Aorta (tissue), 5 donors: ENCODE measurements around the gene LRFN5. TPM values are rescaled to one million over a fixed set of nuclear protein-coding genes. Genes with fewer than 3 reads are reported as not detected.
"Not testable (repeated sequence)": the region's sequence is repeated elsewhere in the genome, so short reads cannot be mapped to it uniquely, and the experiment has no call there.

Source experiments
- ATAC-seq: fragments of 200-7000 bp; cut with Tn5 transposase; one replicate; pipeline ENCODE4 v1.9.1; 2022; ENCODE audit warnings: moderate library complexity; ENCODE audit not compliant: low FRiP score
- DNase-seq, 2 donors: peaks; one replicate each; pipeline ENCODE4 v3.0.0-alpha.2; 2020
- H3K27ac ChIP-seq, 2 donors: one replicate each; pipeline ENCODE4 v1.5.1; 2013; ENCODE audit warnings: low read length in 2 of 2, mild to moderate bottlenecking in 2 of 2, moderate library complexity in 2 of 2, control low read depth in 1 of 2, inconsistent platforms in 1 of 2, low read depth in 1 of 2
- H3K27me3 ChIP-seq, 2 donors: one replicate each; pipeline ENCODE4 v1.6.1; 2013; ENCODE audit warnings: control low read depth in 1 of 2, low read length in 1 of 2, mild to moderate bottlenecking in 1 of 2, moderate library complexity in 1 of 2; ENCODE audit not compliant: insufficient read depth in 2 of 2, control insufficient read depth in 1 of 2
- H3K36me3 ChIP-seq, 2 donors: one replicate each; pipeline ENCODE4 v1.6.1; 2013; ENCODE audit warnings: control low read depth in 1 of 2, low read length in 1 of 2, mild to moderate bottlenecking in 1 of 2; ENCODE audit not compliant: insufficient read depth in 2 of 2, control insufficient read depth in 1 of 2
- H3K4me1 ChIP-seq, 2 donors: one replicate each; pipeline ENCODE4 v1.6.1; 2013; ENCODE audit warnings: low read length in 2 of 2, control low read depth in 1 of 2, mild to moderate bottlenecking in 1 of 2, moderate library complexity in 1 of 2; ENCODE audit not compliant: insufficient read depth in 2 of 2, control insufficient read depth in 1 of 2
- H3K4me3 ChIP-seq, 2 donors: one replicate each; pipeline ENCODE4 v1.5.1; 2013; ENCODE audit warnings: low read length in 2 of 2, control low read depth in 1 of 2, mild to moderate bottlenecking in 1 of 2
- H3K9me3 ChIP-seq: one replicate; pipeline ENCODE4 v1.6.1; 2013; ENCODE audit warnings: mild to moderate bottlenecking, low read length; ENCODE audit not compliant: control insufficient read depth
- WGBS, 2 donors: extraction: QIAGEN DNeasy Blood & Tissue Kit; methylation state at CpG; one replicate each; pipeline ENCODE4 v1.1.7; 2013; 5-methylcytosine and 5-hydroxymethylcytosine counted together
- intact Hi-C, 2 donors: fragments of 100-400 bp; cut with DNase I; formaldehyde crosslinking; loops; one replicate each; pipeline versions ENCODE4 v1.14.2 to v1.15.0; 2022
- polyA plus RNA-seq, 2 donors: library from polyadenylated mRNA; stranded (reverse); fragments of 200-250 nt; gene quantifications; one replicate each; pipeline ENCODE4 v1.2.3, GENCODE V29; 2013
- total RNA-seq, 2 donors: library from RNA; stranded (reverse); fragmentation: NEBNext Ultra II Directional; extraction: Animal tissue kit (Norgen Biotek cat#: 25700); gene quantifications; one replicate each; pipeline ENCODE4 v1.2.1, GENCODE V29; 2021
- donor health status: healthy with polysubstance abuse.
- donor health status: Bipolar disorder and iron deficiency.
- donor health status: DM: no; HTN: no; CAD: no.
- donor health status: DM: no; HTN: no; CAD: no.
- donor health status: DM: yes; HTN: yes; CAD: no.

The LRFN5 gene
- total and polyA plus RNA-seq, 4 donors = 0.15 to 5.5 (median 0.94) TPM; not detected in 1

- H3K36me3 ChIP-seq = no peaks in the 10 kb centered on the region
- H3K27me3 ChIP-seq = no peaks in the 10 kb centered on the region
- no peak for ATAC-seq
- no peak for DNase-seq
- H3K4me3 ChIP-seq = no peak overlapping the region
- H3K27ac ChIP-seq = no peak overlapping the region
- peaks cover 2% of the 10 kb centered on the region for H3K9me3 ChIP-seq
- intact Hi-C loops = no loop called here
- no peaks in the 10 kb centered on the region for H3K4me1 ChIP-seq
- WGBS, 2 donors = 93 to 96% methylated on average over 1 of the region's 1 CpG
Measured at GRCh38 chr14:41739203-41739602, 132.5 kb downstream of the LRFN5 start.

GRCh38 chr14:41743140-41743539 lies 136.5 kb downstream of the LRFN5 start:
- no peak for DNase-seq
- 88% methylated on average over 2 of the region's 2 CpGs for WGBS, 2 donors
- ATAC-seq = no peak
- H3K27me3 ChIP-seq = no peaks in the 10 kb centered on the region
- intact Hi-C loops = no loop called here
- H3K27ac ChIP-seq = no peak overlapping the region
- H3K36me3 ChIP-seq = no peaks in the 10 kb centered on the region
- H3K4me1 ChIP-seq = no peaks in the 10 kb centered on the region
- no peak overlapping the region for H3K4me3 ChIP-seq
- peaks cover 2% of the 10 kb centered on the region for H3K9me3 ChIP-seq

GRCh38 chr14:41749429-41749828 lies 142.8 kb downstream of the LRFN5 start:
- Histone ChIP-seq H3K27ac (no peak overlapping the region), H3K4me3 (no peak overlapping the region), H3K36me3 (no peaks in the 10 kb centered on the region), H3K9me3 (no peaks in the 10 kb centered on the region), H3K4me1 (no peaks in the 10 kb centered on the region), H3K27me3 (no peaks in the 10 kb centered on the region)
- intact Hi-C loops = no loop called here
- DNase-seq = no peak
- 69 to 76% methylated on average over 5 of the region's 5 CpGs for WGBS, 2 donors
- no peak for ATAC-seq

GRCh38 chr14:41750575-41750974 lies 143.9 kb downstream of the LRFN5 start:
- intact Hi-C loops, ATAC-seq, H3K27me3 ChIP-seq, H3K4me1 ChIP-seq, H3K36me3 ChIP-seq, DNase-seq, H3K4me3 ChIP-seq, H3K27ac ChIP-seq, H3K9me3 ChIP-seq: not testable (repeated sequence)
- whole genome bisulfite sequencing, 2 donors = 73 to 78% methylated on average over 4 of the region's 4 CpGs

DNA sequence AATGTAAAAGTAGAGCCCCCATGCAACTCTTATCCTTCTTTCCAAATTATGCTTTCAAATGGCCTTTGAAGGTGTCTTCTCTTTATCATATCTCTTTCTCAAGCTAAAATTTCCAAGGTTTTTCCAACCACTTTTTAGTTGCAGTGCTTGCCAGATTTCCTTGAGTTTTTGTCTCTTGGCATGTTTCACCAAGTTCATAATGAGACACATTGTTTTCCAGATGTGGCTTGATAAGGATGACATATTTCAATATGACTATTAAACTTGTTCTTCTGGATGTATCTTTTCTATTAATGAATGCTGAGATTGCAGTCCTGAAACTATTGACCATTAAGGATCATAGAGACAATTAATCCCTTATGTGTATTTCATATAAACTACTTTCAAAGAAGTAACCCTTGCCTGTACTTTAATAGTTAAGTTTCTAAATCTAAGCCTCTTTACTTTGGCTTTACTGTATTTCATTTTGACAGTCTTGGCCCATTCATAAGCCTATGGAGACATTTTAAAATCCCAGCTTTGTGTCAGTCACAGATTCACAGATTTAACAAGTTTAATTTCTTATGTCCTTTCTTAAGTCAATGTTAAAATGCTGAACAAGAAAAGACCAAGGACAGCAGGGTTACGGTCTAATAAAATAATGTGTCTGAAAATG lies 151.5 kb downstream of the LRFN5 start:
- no peaks in the 10 kb centered on the region for H3K4me1 ChIP-seq
- no peaks in the 10 kb centered on the region for H3K36me3 ChIP-seq
- WGBS, 2 donors = 83 to 93% methylated on average over 1 of the region's 1 CpG
- H3K27ac ChIP-seq = no peak overlapping the region
- H3K9me3 ChIP-seq = no peaks in the 10 kb centered on the region
- H3K27me3 ChIP-seq = no peaks in the 10 kb centered on the region
- intact Hi-C loops = no loop called here
- DNase-seq (no peak), ATAC-seq (no peak)
- no peak overlapping the region for H3K4me3 ChIP-seq

DNA sequence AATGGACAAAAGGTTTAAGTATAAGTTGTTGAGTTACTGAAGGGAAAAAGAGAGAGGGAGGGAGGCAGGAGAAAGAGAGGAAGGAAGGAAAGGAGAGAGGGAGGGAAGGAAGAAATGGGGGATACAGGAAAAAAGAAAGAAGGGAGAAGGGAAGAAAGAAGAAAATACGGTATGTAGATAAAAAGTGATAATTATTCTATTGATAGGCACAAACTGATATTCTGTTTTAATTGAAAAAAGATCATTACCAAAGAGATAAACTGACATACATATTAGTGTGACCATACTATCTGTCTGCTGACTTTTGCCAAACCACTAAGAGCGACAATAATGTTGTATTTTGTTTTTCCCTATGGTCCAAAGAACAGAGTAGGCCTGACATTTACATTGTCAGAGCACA lies 154.5 kb downstream of the LRFN5 start:
- H3K4me1 ChIP-seq = no peaks in the 10 kb centered on the region
- WGBS, 2 donors = 86 to 88% methylated on average over 2 of the region's 2 CpGs
- no peak overlapping the region for H3K27ac ChIP-seq
- no peaks in the 10 kb centered on the region for H3K36me3 ChIP-seq
- H3K27me3 ChIP-seq = no peaks in the 10 kb centered on the region
- intact Hi-C loops = no loop called here
- H3K4me3 ChIP-seq = no peak overlapping the region
- no peaks in the 10 kb centered on the region for H3K9me3 ChIP-seq
- ATAC-seq (no peak), DNase-seq (no peak)

DNA sequence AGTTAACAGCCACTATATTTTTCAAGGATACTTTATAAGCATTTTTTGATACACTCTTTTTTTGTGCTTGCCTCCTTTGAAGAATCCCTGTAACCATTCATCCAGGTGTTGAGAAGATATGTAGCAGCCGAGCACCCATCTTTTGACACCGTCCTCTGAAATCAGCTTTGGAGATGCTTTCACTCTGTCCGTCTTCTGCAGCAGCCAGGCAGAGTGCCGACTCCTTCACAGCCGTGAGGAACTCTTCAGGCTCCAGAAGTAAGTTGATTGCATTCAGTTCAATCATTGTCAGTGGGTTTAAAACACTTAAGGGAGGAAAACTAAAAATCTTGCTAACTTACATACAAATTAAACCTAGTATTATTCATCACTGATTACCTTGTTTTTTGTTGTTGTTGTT lies 160.1 kb downstream of the LRFN5 start:
- intact Hi-C loops = no loop called here
- Histone ChIP-seq H3K36me3 (no peaks in the 10 kb centered on the region), H3K27me3 (no peaks in the 10 kb centered on the region), H3K27ac (no peak overlapping the region), H3K4me1 (no peaks in the 10 kb centered on the region), H3K9me3 (no peaks in the 10 kb centered on the region), H3K4me3 (no peak overlapping the region)
- 60 to 75% methylated on average over 5 of the region's 5 CpGs for WGBS, 2 donors
- DNase-seq = no peak
- ATAC-seq = no peak

- intact Hi-C loops = no loop called here
- Histone ChIP-seq H3K27ac (no peak overlapping the region), H3K27me3 (no peaks in the 10 kb centered on the region), H3K4me3 (no peak overlapping the region), H3K4me1 (no peaks in the 10 kb centered on the region), H3K36me3 (no peaks in the 10 kb centered on the region), H3K9me3 (no peaks in the 10 kb centered on the region)
- no peak for ATAC-seq
- 54 to 59% methylated on average over 1 of the region's 1 CpG for WGBS, 2 donors
- DNase-seq = no peak
Measured at GRCh38 chr14:41773536-41774279, 167.0 kb downstream of the LRFN5 start.

DNA sequence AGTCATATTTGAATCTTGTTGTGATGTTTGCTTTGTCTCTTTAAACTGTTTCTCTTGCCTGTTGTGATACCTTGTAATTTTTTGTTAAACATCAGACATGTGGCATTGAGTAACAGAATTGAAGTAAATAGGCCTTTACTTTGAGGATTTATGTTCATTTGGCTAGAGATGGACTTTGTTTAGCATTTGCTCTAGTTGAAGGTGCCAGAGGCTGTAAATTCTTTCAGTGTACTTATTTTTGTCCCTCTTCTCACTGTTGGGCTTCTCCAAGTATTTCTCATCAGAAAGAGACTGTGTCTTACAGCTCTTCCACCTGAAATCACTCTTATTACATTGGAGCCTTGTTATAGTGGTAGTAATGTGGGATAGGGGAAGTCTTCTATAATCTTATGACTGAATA lies 175.8 kb downstream of the LRFN5 start:
- Histone ChIP-seq H3K36me3 (no peaks in the 10 kb centered on the region), H3K4me1 (no peaks in the 10 kb centered on the region), H3K27ac (no peak overlapping the region), H3K9me3 (no peaks in the 10 kb centered on the region), H3K27me3 (no peaks in the 10 kb centered on the region), H3K4me3 (no peak overlapping the region)
- intact Hi-C loops = no loop called here
- ATAC-seq = no peak
- DNase-seq = no peak
